Testis (tissue), 2 donors: ENCODE results near the gene PCNX4.

Source experiments
- POLR2A ChIP-seq: fragments of 450-650 bp; IDR thresholded peaks from one replicate; pipeline ENCODE4 v1.6.1; 2017; ENCODE audit warnings: antibody characterized with exemption, mild to moderate bottlenecking, moderate library complexity
- TF ChIP-seq, protein P1 (sequence below), 3 experiments: fragments of 450-650 bp in 2 of 3; fragments of 200-600 bp in 1 of 3; sonication (generic) in 1 of 3; IDR thresholded peaks; one replicate each; pipeline ENCODE4 v1.5.1; 2016 to 2019; ENCODE audit warnings: antibody characterized with exemption in 3 of 3, mild to moderate bottlenecking in 2 of 3, moderate library complexity in 1 of 3

DNA sequence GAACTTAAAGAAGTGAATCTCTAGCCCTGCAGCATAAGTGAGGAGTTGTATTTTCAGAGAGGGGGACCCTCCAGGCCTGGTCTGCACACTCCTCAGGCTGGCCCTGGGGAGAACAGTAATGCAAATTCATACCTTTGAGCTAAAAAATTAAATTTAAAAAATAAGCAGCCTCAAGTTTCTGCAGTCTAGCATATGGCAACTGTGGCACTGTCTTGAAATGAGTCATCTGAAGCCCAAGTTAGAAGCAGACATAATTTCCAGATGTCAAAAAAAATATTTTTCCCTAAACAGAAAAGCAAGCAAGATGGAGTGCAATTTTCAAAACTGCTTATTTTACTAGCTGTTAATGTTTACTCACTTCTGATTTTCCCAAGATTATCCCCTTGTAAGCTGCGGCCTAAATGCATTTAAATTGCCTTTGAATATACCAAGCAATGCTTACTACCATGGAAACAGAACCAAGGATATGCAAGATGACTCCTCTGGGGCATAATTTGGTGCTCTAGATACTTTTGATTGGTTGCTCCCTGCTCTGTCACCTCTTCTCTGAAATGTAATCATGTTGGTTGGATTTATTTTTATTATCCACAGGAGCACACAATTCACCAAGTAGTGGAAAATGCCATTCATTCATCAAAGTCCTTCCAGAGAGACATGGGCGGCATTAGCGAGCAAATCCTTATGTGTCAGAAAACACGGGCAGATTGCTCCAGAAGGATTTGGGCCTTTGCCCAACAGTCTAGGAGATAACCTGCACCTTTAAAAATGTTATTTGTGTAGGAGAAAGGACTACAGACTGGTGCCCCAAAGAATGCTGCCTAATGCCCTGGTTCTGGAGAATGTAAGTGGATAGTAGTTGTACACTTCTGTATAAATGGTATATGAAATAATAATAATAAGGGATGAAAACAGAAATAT is 98.5 kb downstream of the PCNX4 start:
- TF ChIP-seq, protein P1, sequence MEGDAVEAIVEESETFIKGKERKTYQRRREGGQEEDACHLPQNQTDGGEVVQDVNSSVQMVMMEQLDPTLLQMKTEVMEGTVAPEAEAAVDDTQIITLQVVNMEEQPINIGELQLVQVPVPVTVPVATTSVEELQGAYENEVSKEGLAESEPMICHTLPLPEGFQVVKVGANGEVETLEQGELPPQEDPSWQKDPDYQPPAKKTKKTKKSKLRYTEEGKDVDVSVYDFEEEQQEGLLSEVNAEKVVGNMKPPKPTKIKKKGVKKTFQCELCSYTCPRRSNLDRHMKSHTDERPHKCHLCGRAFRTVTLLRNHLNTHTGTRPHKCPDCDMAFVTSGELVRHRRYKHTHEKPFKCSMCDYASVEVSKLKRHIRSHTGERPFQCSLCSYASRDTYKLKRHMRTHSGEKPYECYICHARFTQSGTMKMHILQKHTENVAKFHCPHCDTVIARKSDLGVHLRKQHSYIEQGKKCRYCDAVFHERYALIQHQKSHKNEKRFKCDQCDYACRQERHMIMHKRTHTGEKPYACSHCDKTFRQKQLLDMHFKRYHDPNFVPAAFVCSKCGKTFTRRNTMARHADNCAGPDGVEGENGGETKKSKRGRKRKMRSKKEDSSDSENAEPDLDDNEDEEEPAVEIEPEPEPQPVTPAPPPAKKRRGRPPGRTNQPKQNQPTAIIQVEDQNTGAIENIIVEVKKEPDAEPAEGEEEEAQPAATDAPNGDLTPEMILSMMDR (IDR thresholded peaks at IDR 0.05) = no peak
- no peak for TF ChIP-seq POLR2A
